ENCODE measurements around the gene CCAR1.

DNA sequence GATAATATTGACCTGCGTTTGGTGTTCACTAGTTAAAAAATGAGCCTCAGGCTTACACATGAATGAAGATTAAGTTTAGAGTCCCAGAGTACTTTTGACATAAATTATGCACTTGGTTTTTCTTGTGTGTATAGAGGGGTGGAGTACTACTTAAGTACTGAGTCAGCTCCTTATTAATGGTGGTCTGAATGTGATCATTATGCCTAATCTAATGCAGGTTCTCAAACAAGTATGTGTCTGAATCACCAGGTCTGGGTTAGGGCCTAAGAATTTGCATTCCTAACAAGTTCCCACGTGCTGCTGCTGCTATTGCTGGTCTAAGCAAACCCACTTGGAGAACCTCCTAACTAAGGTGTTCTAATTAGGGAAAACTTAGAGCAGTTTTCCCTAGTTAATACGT is 75.6 kb downstream of the CCAR1 start:
- TF ChIP-seq, protein P1, sequence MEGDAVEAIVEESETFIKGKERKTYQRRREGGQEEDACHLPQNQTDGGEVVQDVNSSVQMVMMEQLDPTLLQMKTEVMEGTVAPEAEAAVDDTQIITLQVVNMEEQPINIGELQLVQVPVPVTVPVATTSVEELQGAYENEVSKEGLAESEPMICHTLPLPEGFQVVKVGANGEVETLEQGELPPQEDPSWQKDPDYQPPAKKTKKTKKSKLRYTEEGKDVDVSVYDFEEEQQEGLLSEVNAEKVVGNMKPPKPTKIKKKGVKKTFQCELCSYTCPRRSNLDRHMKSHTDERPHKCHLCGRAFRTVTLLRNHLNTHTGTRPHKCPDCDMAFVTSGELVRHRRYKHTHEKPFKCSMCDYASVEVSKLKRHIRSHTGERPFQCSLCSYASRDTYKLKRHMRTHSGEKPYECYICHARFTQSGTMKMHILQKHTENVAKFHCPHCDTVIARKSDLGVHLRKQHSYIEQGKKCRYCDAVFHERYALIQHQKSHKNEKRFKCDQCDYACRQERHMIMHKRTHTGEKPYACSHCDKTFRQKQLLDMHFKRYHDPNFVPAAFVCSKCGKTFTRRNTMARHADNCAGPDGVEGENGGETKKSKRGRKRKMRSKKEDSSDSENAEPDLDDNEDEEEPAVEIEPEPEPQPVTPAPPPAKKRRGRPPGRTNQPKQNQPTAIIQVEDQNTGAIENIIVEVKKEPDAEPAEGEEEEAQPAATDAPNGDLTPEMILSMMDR (conservative IDR thresholded peaks at IDR 0.05; ENCODE audit: low read length) = no peak
- TF ChIP-seq EZH2phosphoT487 (IDR thresholded peaks at IDR 0.05; ENCODE audit: borderline replicate concordance) = no peak

Measured in Loucy (cell line).